Smooth muscle cell (in vitro differentiated cells): ENCODE data around the gene CTNNA1. TPM values are rescaled to one million over a fixed set of nuclear protein-coding genes. Genes with fewer than 3 reads are reported as not detected.

Source experiments
- DNase-seq: peaks from one replicate; lab custom pipeline; 2025; ENCODE audit not compliant: unreplicated experiment; lab: John Stamatoyannopoulos, UW
- H2AFZ ChIP-seq: fragments of 200-600 bp; sonication (generic); 2 replicates; pipeline ENCODE4 v1.6.0; 2016; ENCODE audit warnings: antibody characterized with exemption, low read depth, mild to moderate bottlenecking
- H3F3A ChIP-seq: fragments of 200-600 bp; sonication (generic); 2 replicates; pipeline ENCODE4 v1.6.0; 2017; ENCODE audit warnings: antibody characterized with exemption, low read depth
- H3K27ac ChIP-seq: fragments of 200-600 bp; sonication (generic); 2 replicates; pipeline ENCODE4 v1.5.1; 2016; ENCODE audit warnings: low read depth, mild to moderate bottlenecking
- H3K27me3 ChIP-seq: fragments of 200-600 bp; sonication (generic); 2 replicates; pipeline ENCODE4 v1.6.1; 2016; ENCODE audit warnings: low read depth, mild to moderate bottlenecking
- H3K36me3 ChIP-seq: fragments of 200-600 bp; sonication (generic); 2 replicates; pipeline ENCODE4 v1.5.1; 2016; ENCODE audit warnings: low read depth
- H3K4me1 ChIP-seq: fragments of 200-600 bp; sonication (generic); 2 replicates; pipeline ENCODE4 v1.5.1; 2016; ENCODE audit warnings: low read depth
- H3K4me2 ChIP-seq: fragments of 200-600 bp; sonication (generic); 2 replicates; pipeline ENCODE4 v1.6.0; 2016; ENCODE audit warnings: mild to moderate bottlenecking
- H3K4me3 ChIP-seq: fragments of 200-600 bp; sonication (generic); 2 replicates; pipeline ENCODE4 v1.5.1; 2016; ENCODE audit warnings: mild to moderate bottlenecking
- H3K79me2 ChIP-seq: fragments of 200-600 bp; sonication (generic); 2 replicates; pipeline ENCODE4 v1.6.0; 2016; ENCODE audit warnings: low read depth, mild to moderate bottlenecking
- H3K9ac ChIP-seq: fragments of 200-600 bp; sonication (generic); 2 replicates; pipeline ENCODE4 v1.6.0; 2016; ENCODE audit warnings: low read depth
- H3K9me3 ChIP-seq: fragments of 200-600 bp; sonication (generic); replicated peaks from 2 replicates; pipeline ENCODE4 v1.5.1; 2016; ENCODE audit warnings: low read depth
- H4K20me1 ChIP-seq: fragments of 200-600 bp; sonication (generic); 2 replicates; pipeline ENCODE4 v1.6.0; 2016; ENCODE audit warnings: low read depth
- CTCF ChIP-seq: fragments of 200-600 bp; sonication (generic); IDR thresholded peaks from 2 replicates; pipeline ENCODE4 v1.5.1; 2017; ENCODE audit warnings: borderline replicate concordance, mild to moderate bottlenecking, antibody characterized with exemption; ENCODE audit not compliant: insufficient read depth, poor library complexity, severe bottlenecking
- WGBS: methylation state at CpG from one replicate; pipeline ENCODE4 v1.1.7; 2016; ENCODE audit warnings: low lambda C conversion rate; 5-methylcytosine and 5-hydroxymethylcytosine counted together
- polyA plus RNA-seq: library from polyadenylated mRNA; unstranded; fragments of >200 nt; fragmentation: Nextera tagmentation; extraction: Ambion mirVana; gene quantifications from 2 replicates; pipeline ENCODE4 v1.2.1, GENCODE V29; 2016
- total RNA-seq: library from RNA; depleted of rRNA; stranded (reverse); fragments of >200 nt; gene quantifications from 2 replicates; pipeline ENCODE4 v1.2.3, GENCODE V29; 2014

Gene CTNNA1
- total and polyA plus RNA-seq, 2 experiments from 2014 or later = 149 to 251 TPM

- Histone ChIP-seq H3K27me3 (no peaks in the 10 kb centered on the region), H2AFZ (no peak overlapping the region), H4K20me1 (peaks cover 85% of the 10 kb centered on the region), H3K4me1 (peaks cover 5% of the 10 kb centered on the region), H3K27ac (no peak overlapping the region), H3K36me3 (peaks cover 33% of the 10 kb centered on the region), H3F3A (peaks cover 12% of the 10 kb centered on the region), H3K9me3 (no peaks in the 10 kb centered on the region), H3K4me3 (no peak overlapping the region), H3K9ac (no peak overlapping the region), H3K4me2 (no peak overlapping the region), H3K79me2 (peaks cover 55% of the 10 kb centered on the region)
- WGBS = 100% methylated on average over 9 of the region's 11 CpGs
- no peak for TF ChIP-seq CTCF
- DNase-seq = no peak
Measured at GRCh38 chr5:138926257-138926656, 173.0 kb downstream of the CTNNA1 start.

GRCh38 chr5:138926688-138927448 is 173.6 kb downstream of the CTNNA1 start:
- peaks cover 5% of the 10 kb centered on the region for H3K4me1 ChIP-seq
- DNase-seq = no peak
- H3K4me2 ChIP-seq = no peak overlapping the region
- H3F3A ChIP-seq = peaks cover 12% of the 10 kb centered on the region
- peaks cover 79% of the 10 kb centered on the region for H4K20me1 ChIP-seq
- peaks cover 51% of the 10 kb centered on the region for H3K79me2 ChIP-seq
- H3K27me3 ChIP-seq = no peaks in the 10 kb centered on the region
- H3K27ac ChIP-seq = no peak overlapping the region
- WGBS = 95% methylated on average over 16 of the region's 16 CpGs
- H3K9ac ChIP-seq = no peak overlapping the region
- TF ChIP-seq CTCF = no peak
- no peaks in the 10 kb centered on the region for H3K9me3 ChIP-seq
- H2AFZ ChIP-seq = no peak overlapping the region
- peaks cover 39% of the 10 kb centered on the region for H3K36me3 ChIP-seq
- no peak overlapping the region for H3K4me3 ChIP-seq

- peaks cover 12% of the 10 kb centered on the region for H3F3A ChIP-seq
- no peak for DNase-seq
- H3K4me3 ChIP-seq = no peak overlapping the region
- H3K27me3 ChIP-seq = no peaks in the 10 kb centered on the region
- no peak overlapping the region for H3K27ac ChIP-seq
- peaks cover 5% of the 10 kb centered on the region for H3K4me1 ChIP-seq
- H3K4me2 ChIP-seq = no peak overlapping the region
- peaks cover 45% of the 10 kb centered on the region for H3K79me2 ChIP-seq
- no peak for TF ChIP-seq CTCF
- peaks cover 72% of the 10 kb centered on the region for H4K20me1 ChIP-seq
- no peak overlapping the region for H2AFZ ChIP-seq
- H3K36me3 ChIP-seq = peaks cover 43% of the 10 kb centered on the region
- WGBS = 95% methylated on average over 8 of the region's 8 CpGs
- H3K9ac ChIP-seq = no peak overlapping the region
- no peaks in the 10 kb centered on the region for H3K9me3 ChIP-seq
Measured at GRCh38 chr5:138927544-138927943, 174.3 kb downstream of the CTNNA1 start.

- H3K4me2 ChIP-seq = no peak overlapping the region
- H2AFZ ChIP-seq = no peak overlapping the region
- TF ChIP-seq CTCF = no peak
- no peak overlapping the region for H3K27ac ChIP-seq
- H3K9me3 ChIP-seq = no peaks in the 10 kb centered on the region
- no peak overlapping the region for H3K9ac ChIP-seq
- H3K4me3 ChIP-seq = no peak overlapping the region
- DNase-seq = no peak
- peaks cover 12% of the 10 kb centered on the region for H3F3A ChIP-seq
- H3K79me2 ChIP-seq = peaks cover 41% of the 10 kb centered on the region
- H3K27me3 ChIP-seq = no peaks in the 10 kb centered on the region
- H3K4me1 ChIP-seq = peaks cover 5% of the 10 kb centered on the region
- peaks cover 72% of the 10 kb centered on the region for H4K20me1 ChIP-seq
- H3K36me3 ChIP-seq = peaks cover 43% of the 10 kb centered on the region
- WGBS = 88% methylated on average over 7 of the region's 7 CpGs
Measured at GRCh38 chr5:138927979-138928378, 174.8 kb downstream of the CTNNA1 start.
